Ovary (tissue), 10 donors: ENCODE results near the gene ADAM10. TPM values are rescaled to one million over a fixed set of nuclear protein-coding genes. Genes with fewer than 3 reads are reported as not detected.

Experiments used
- DNase-seq, 5 donors: peaks; one replicate each; pipeline ENCODE4 v3.0.0-alpha.2; 2019 to 2020
- H3K27ac ChIP-seq, 2 donors: fragments of 200-600 bp; one replicate each; pipeline versions ENCODE4 v1.5.1 to v1.8.0; 2019 to 2022
- H3K27me3 ChIP-seq: fragments of 200-600 bp; one replicate; pipeline ENCODE4 v1.8.0; 2022
- H3K36me3 ChIP-seq: fragments of 200-600 bp; sonication (generic); one replicate; pipeline ENCODE4 v1.5.1; 2019
- H3K4me1 ChIP-seq: one replicate; pipeline ENCODE4 v1.8.1; 2013; ENCODE audit warnings: mild to moderate bottlenecking, moderate library complexity; ENCODE audit not compliant: insufficient read depth
- H3K4me3 ChIP-seq: fragments of 200-600 bp; sonication (generic); one replicate; pipeline ENCODE4 v1.5.1; 2017
- H3K9me3 ChIP-seq, 2 donors: fragments of 200-600 bp in 1 of 2; sonication (generic) in 1 of 2; one replicate each; pipeline versions ENCODE4 v1.5.1 to v1.8.1; 2013 to 2019; ENCODE audit warnings: mild to moderate bottlenecking in 1 of 2, moderate library complexity in 1 of 2
- CTCF ChIP-seq, 3 donors: fragments of 450-650 bp in 2 of 3; fragments of 200-600 bp in 1 of 3; IDR thresholded peaks; one replicate each; pipeline versions ENCODE4 v1.5.1 to v1.8.0; 2016 to 2022; ENCODE audit warnings: antibody characterized with exemption in 3 of 3, mild to moderate bottlenecking in 1 of 3
- EP300 ChIP-seq: sonication (generic); formaldehyde crosslinking; IDR thresholded peaks from one replicate; pipeline ENCODE4 v1.6.1; 2017; ENCODE audit warnings: antibody characterized with exemption
- POLR2A ChIP-seq: fragments of 450-650 bp; IDR thresholded peaks from one replicate; pipeline ENCODE4 v1.6.1; 2017; ENCODE audit warnings: antibody characterized with exemption, mild to moderate bottlenecking, moderate library complexity
- WGBS, 3 donors: extraction: QIAGEN DNeasy Blood & Tissue Kit in 1 of 3; methylation state at CpG; one replicate each; pipeline versions ENCODE4 v1.1.5 to v1.1.7; 2013 to 2017; 5-methylcytosine and 5-hydroxymethylcytosine counted together
- intact Hi-C, 4 donors: fragments of 100-400 bp; cut with DNase I; formaldehyde crosslinking; loops; one replicate each; pipeline versions ENCODE4 v1.11.0 to v1.15.1; 2022 to 2023
- long read RNA-seq, 3 donors: library from polyadenylated mRNA in 2 of 3; unstranded in 2 of 3; transcript quantifications; one replicate each; pipeline ENCODE4 v2.0.0 and lab custom pipeline, GENCODE V29; 2021 to 2026
- polyA plus RNA-seq, 2 donors: library from polyadenylated mRNA; stranded (reverse); fragments of 200-250 nt in 1 of 2; fragments of 350-450 nt in 1 of 2; fragmentation: Illumina TruSeq in 1 of 2; extraction: RNeasy Lipid Tissue Mini Kit (QIAGEN cat#74804) in 1 of 2; gene quantifications; one replicate each; pipeline ENCODE4 v1.2.3, GENCODE V29; 2013 to 2014
- total RNA-seq, 7 donors: library from RNA; depleted of rRNA in 2 of 7; stranded (reverse); fragments of >200 nt in 2 of 7; fragmentation: NEBNext Ultra II Directional in 3 of 7; extraction: Animal tissue kit (Norgen Biotek cat#: 25700) in 3 of 7; gene quantifications; one replicate each; pipeline versions ENCODE4 v1.1.0 to v1.2.4, GENCODE V29; 2016 to 2023
- donor health status: DM: no; HTN: no; CAD: no; lungs with moderate emphysema.
- donor health status: DM: no; HTN: no; CAD: no.
- donor health status: Bipolar disorder and iron deficiency.
- donor health status: DM: yes; HTN: yes; CAD: no.
- donor health status: DM: no; HTN: no; CAD: no.
- donor health status: DM: yes; HTN: yes; CAD: no.

Gene ADAM10
- 10 to 100 TPM; 34.3 to 86.4 (median 70.4) TPM for total RNA-seq
- 10 to 100 TPM; 23.2 to 60.2 TPM for polyA plus RNA-seq
- long read RNA-seq, donor 1, full-length matches to known transcripts: 3 of 11 reads
- long read RNA-seq, donor 1, partial matches to known transcripts: 6 of 11 reads
- long read RNA-seq, donor 1, other reads (novel, unspliced or antisense): 2 of 11 reads
- long read RNA-seq, donor 2, full-length matches to known transcripts: 12 of 18 reads
- long read RNA-seq, donor 2, partial matches to known transcripts: 6 of 18 reads
- long read RNA-seq, donor 2, other reads (novel, unspliced or antisense): 0 of 18 reads
- long read RNA-seq, donor 3, full-length matches to known transcripts: 74 of 90 reads
- long read RNA-seq, donor 3, partial matches to known transcripts: 6 of 90 reads
- long read RNA-seq, donor 3, other reads (novel, unspliced or antisense): 10 of 90 reads

- no peaks in the 10 kb centered on the region for H3K9me3 ChIP-seq
- peak within 1 kb of the TSS; percentile 97 for H3K4me3 ChIP-seq
- TF ChIP-seq EP300 (no peak), POLR2A (peak; percentile 47)
- 0 to 1% (median 0%) methylated on average over 62 of the region's 62 CpGs for WGBS, 3 donors
- no peaks in the 10 kb centered on the region for H3K27me3 ChIP-seq
- H3K4me1 ChIP-seq: peaks cover 2% of the 10 kb centered on the region
- no peaks in the 10 kb centered on the region for H3K36me3 ChIP-seq
- peak within 1 kb of the TSS; percentile 89 to 92 for H3K27ac ChIP-seq
- intact Hi-C loops: no loop called here
- DNase-seq: peak; percentile 99
These were observed at the start of gene ADAM10 for GRCh38 chr15:58749532-58750337. ADAM10 (minus strand) TSS chr15:58749707; CDS start chr15:58749534, 173 bp downstream.

GRCh38 chr15:58797505-58797904 lies 48.0 kb upstream of the ADAM10 start:
- no peak for DNase-seq
- Histone ChIP-seq H3K9me3 (no peaks in the 10 kb centered on the region), H3K36me3 (no peaks in the 10 kb centered on the region), H3K27me3 (no peaks in the 10 kb centered on the region), H3K4me3 (no peak overlapping the region), H3K27ac (no peak overlapping the region), H3K4me1 (no peaks in the 10 kb centered on the region)
- 62 to 65% (median 64%) methylated on average over 3 of the region's 3 CpGs for WGBS, 3 donors
- intact Hi-C loops: no loop called here
- TF ChIP-seq POLR2A: no peak
- no peak for TF ChIP-seq CTCF (IDR thresholded peaks at IDR 0.05)
- no peak for TF ChIP-seq EP300

GRCh38 chr15:58795825-58796224 lies 46.3 kb upstream of the ADAM10 start:
- no peaks in the 10 kb centered on the region for H3K4me1 ChIP-seq
- no peaks in the 10 kb centered on the region for H3K9me3 ChIP-seq
- no peaks in the 10 kb centered on the region for H3K27me3 ChIP-seq
- H3K27ac ChIP-seq: no peak overlapping the region
- no peak for TF ChIP-seq POLR2A
- no peak for TF ChIP-seq CTCF (IDR thresholded peaks at IDR 0.05)
- TF ChIP-seq EP300: no peak
- H3K4me3 ChIP-seq: no peak overlapping the region
- WGBS, 3 donors: 72 to 81% (median 74%) methylated on average over 2 of the region's 2 CpGs
- intact Hi-C loops: no loop called here
- no peak for DNase-seq
- H3K36me3 ChIP-seq: no peaks in the 10 kb centered on the region

GRCh38 chr15:58793862-58794261 lies 44.4 kb upstream of the ADAM10 start:
- intact Hi-C loops: no loop called here
- TF ChIP-seq CTCF (IDR thresholded peaks at IDR 0.05) (no peak), POLR2A (no peak), EP300 (no peak)
- WGBS, 3 donors: 64 to 74% (median 72%) methylated on average over 6 of the region's 6 CpGs
- Histone ChIP-seq H3K36me3 (no peaks in the 10 kb centered on the region), H3K27me3 (no peaks in the 10 kb centered on the region), H3K27ac (no peak overlapping the region), H3K9me3 (no peaks in the 10 kb centered on the region), H3K4me3 (no peak overlapping the region), H3K4me1 (no peaks in the 10 kb centered on the region)
- no peak for DNase-seq
